Esophagus squamous epithelium (tissue), 5 donors: ENCODE data around the gene JUNB. TPM values are rescaled to one million over a fixed set of nuclear protein-coding genes. Genes with fewer than 3 reads are reported as not detected.

Source experiments
- DNase-seq: peaks from one replicate; lab custom pipeline; 2025; lab: John Stamatoyannopoulos, UW
- H3K27ac ChIP-seq, 4 donors: fragments of 200-600 bp; sonication (generic); one replicate each; pipeline ENCODE4 v1.5.1; 2016 to 2019; ENCODE audit warnings: mild to moderate bottlenecking in 1 of 4
- H3K27me3 ChIP-seq, 4 donors: fragments of 200-600 bp; sonication (generic); 1 replicate in 3 of 4; 2 replicates in 1 of 4; pipeline versions ENCODE4 v1.5.1 to v1.6.0; 2017 to 2021; ENCODE audit warnings: antibody characterized with exemption in 1 of 4
- H3K36me3 ChIP-seq, 3 donors: fragments of 200-600 bp; sonication (generic); one replicate each; pipeline ENCODE4 v1.5.1; 2016 to 2019
- H3K4me1 ChIP-seq, 3 donors: fragments of 200-600 bp; sonication (generic); one replicate each; pipeline ENCODE4 v1.5.1; 2017 to 2019
- H3K4me3 ChIP-seq, 4 donors: fragments of 200-600 bp; sonication (generic); 1 replicate in 3 of 4; 2 replicates in 1 of 4; pipeline ENCODE4 v1.5.1; 2016 to 2019; ENCODE audit warnings: mild to moderate bottlenecking in 2 of 4, moderate library complexity in 1 of 4
- H3K9me3 ChIP-seq, 3 donors: fragments of 200-600 bp; sonication (generic); one replicate each; pipeline ENCODE4 v1.5.1; 2016 to 2019
- CTCF ChIP-seq, 6 experiments: fragments of 450-650 bp in 4 of 6; fragments of 200-600 bp in 2 of 6; sonication (generic) in 2 of 6; IDR thresholded peaks; one replicate each; pipeline ENCODE4 v1.5.1; 2016 to 2019; ENCODE audit warnings: antibody characterized with exemption in 6 of 6, mild to moderate bottlenecking in 4 of 6, moderate library complexity in 4 of 6
- POLR2A ChIP-seq, 4 donors: fragments of 450-650 bp; IDR thresholded peaks; one replicate each; pipeline ENCODE4 v1.6.1; 2017; ENCODE audit warnings: antibody characterized with exemption in 4 of 4, mild to moderate bottlenecking in 4 of 4, moderate library complexity in 3 of 4
- WGBS, 2 donors: methylation state at CpG; one replicate each; pipeline ENCODE4 v1.1.5; 2018; 5-methylcytosine and 5-hydroxymethylcytosine counted together
- intact Hi-C: fragments of 100-400 bp; cut with DNase I; formaldehyde crosslinking; loops from one replicate; pipeline ENCODE4 v1.15.0; 2022
- total RNA-seq, 4 donors: library from RNA; depleted of rRNA; stranded (reverse); fragments of >200 nt; gene quantifications; one replicate each; pipeline ENCODE4 v1.1.0, GENCODE V29; 2016
- donor health status: DM: yes; HTN: yes; CAD: no.

Gene JUNB
- total RNA-seq, 4 donors from 2014 or later: 260 to 945 (median 388) TPM

GRCh38 chr19:12767150-12767549 is 24.1 kb upstream of the JUNB start:
- no peaks in the 10 kb centered on the region for H3K9me3 ChIP-seq
- peaks cover 0 to 92% (median 17%) of the 10 kb centered on the region in 3 donors for H3K36me3 ChIP-seq
- 82 to 94% methylated on average over 9 to 10 of the region's 11 CpGs for WGBS, 2 donors
- TF ChIP-seq POLR2A (IDR thresholded peaks at IDR 0.05) (no peak), CTCF (IDR thresholded peaks at IDR 0.05) (no peak)
- H3K27ac ChIP-seq: no peak overlapping the region
- intact Hi-C loops: loop anchor here (5.0 kb wide), 1 partner anchor 35 kb away; the partner anchor contains the start of genes PRDX2 and THSD8
- no peaks in the 10 kb centered on the region for H3K27me3 ChIP-seq
- H3K4me1 ChIP-seq: peaks cover 0 to 7% (median 6%) of the 10 kb centered on the region in 3 donors
- no peak overlapping the region for H3K4me3 ChIP-seq
- no peak for DNase-seq

GRCh38 chr19:12767666-12768065 is 23.6 kb upstream of the JUNB start:
- no peak overlapping the region for H3K4me3 ChIP-seq
- H3K27ac ChIP-seq: no peak overlapping the region
- H3K9me3 ChIP-seq: no peaks in the 10 kb centered on the region
- WGBS, 2 donors: 92 to 94% methylated on average over 13 to 14 of the region's 15 CpGs
- TF ChIP-seq POLR2A (IDR thresholded peaks at IDR 0.05) (no peak), CTCF (IDR thresholded peaks at IDR 0.05) (no peak)
- intact Hi-C loops: loop anchor here (5.0 kb wide), 1 partner anchor 35 kb away; the partner anchor contains the start of genes PRDX2 and THSD8
- no peaks in the 10 kb centered on the region for H3K27me3 ChIP-seq
- H3K4me1 ChIP-seq: peaks cover 0 to 7% (median 6%) of the 10 kb centered on the region in 3 donors
- DNase-seq: no peak
- H3K36me3 ChIP-seq: peaks cover 0 to 91% (median 14%) of the 10 kb centered on the region in 3 donors

GRCh38 chr19:12769689-12770088 is 21.6 kb upstream of the JUNB start:
- H3K36me3 ChIP-seq: peaks cover 0 to 74% (median 4%) of the 10 kb centered on the region in 3 donors
- peaks cover 0 to 11% (median 11%) of the 10 kb centered on the region in 3 donors for H3K4me1 ChIP-seq
- no peaks in the 10 kb centered on the region for H3K27me3 ChIP-seq
- H3K9me3 ChIP-seq: no peaks in the 10 kb centered on the region
- H3K27ac ChIP-seq: no peak overlapping the region
- H3K4me3 ChIP-seq: no peak overlapping the region
- no peak for DNase-seq
- 73 to 74% methylated on average over 22 of the region's 37 CpGs for WGBS, 2 donors
- no peak for TF ChIP-seq CTCF (IDR thresholded peaks at IDR 0.05)
- no peak for TF ChIP-seq POLR2A (IDR thresholded peaks at IDR 0.05)
- intact Hi-C loops: loop anchor here (5.0 kb wide), 2 partner anchors 33 to 73 kb away; partner anchors contain the start of genes PRDX2 and THSD8

- Histone ChIP-seq H3K9me3 (no peaks in the 10 kb centered on the region), H3K4me3 (no peak overlapping the region), H3K4me1 (peaks cover 0 to 14% (median 13%) of the 10 kb centered on the region in 3 donors), H3K36me3 (peaks cover 0 to 62% (median 3%) of the 10 kb centered on the region in 3 donors), H3K27me3 (no peaks in the 10 kb centered on the region), H3K27ac (no peak overlapping the region)
- intact Hi-C loops: loop anchor here (5.0 kb wide), 1 partner anchor 71 kb away; no protein-coding TSS in a partner anchor
- WGBS, 2 donors: 83 to 89% methylated on average over 1 to 9 of the region's 13 CpGs
- no peak for DNase-seq
- TF ChIP-seq POLR2A (IDR thresholded peaks at IDR 0.05): no peak
- no peak for TF ChIP-seq CTCF (IDR thresholded peaks at IDR 0.05)
Measured at GRCh38 chr19:12770922-12771321, 20.4 kb upstream of the JUNB start.

- no peaks in the 10 kb centered on the region for H3K27me3 ChIP-seq
- TF ChIP-seq CTCF (IDR thresholded peaks at IDR 0.05) (no peak), POLR2A (IDR thresholded peaks at IDR 0.05) (no peak)
- intact Hi-C loops: loop anchor here (5.0 kb wide), 1 partner anchor 70 kb away; no protein-coding TSS in a partner anchor
- no peaks in the 10 kb centered on the region for H3K9me3 ChIP-seq
- peaks cover 0 to 50% (median 3%) of the 10 kb centered on the region in 3 donors for H3K36me3 ChIP-seq
- H3K4me3 ChIP-seq: no peak overlapping the region
- WGBS, 2 donors: 82 to 100% methylated on average over 1 to 2 of the region's 4 CpGs
- DNase-seq: no peak
- H3K27ac ChIP-seq: no peak overlapping the region
- H3K4me1 ChIP-seq: peaks cover 5 to 24% (median 12%) of the 10 kb centered on the region in 3 donors
Measured at GRCh38 chr19:12772323-12772722, 19.0 kb upstream of the JUNB start.
